HG02642 (cell line): Measurements from ENCODE around the gene GTPBP3.
A peak's percentile ranks its signal among the peaks of the same experiment; 100 is the strongest.
"Not testable (repeated sequence)": the region's sequence is repeated elsewhere in the genome, so short reads cannot be mapped to it uniquely, and the experiment has no call there.

Source experiments
- ATAC-seq: cut with Tn5 transposase; IDR thresholded peaks from one replicate; pipeline ENCODE4 v1.9.1; 2021; ENCODE audit warnings: mild to moderate bottlenecking; ENCODE audit not compliant: unreplicated experiment, poor library complexity

The GTPBP3 gene

DNA sequence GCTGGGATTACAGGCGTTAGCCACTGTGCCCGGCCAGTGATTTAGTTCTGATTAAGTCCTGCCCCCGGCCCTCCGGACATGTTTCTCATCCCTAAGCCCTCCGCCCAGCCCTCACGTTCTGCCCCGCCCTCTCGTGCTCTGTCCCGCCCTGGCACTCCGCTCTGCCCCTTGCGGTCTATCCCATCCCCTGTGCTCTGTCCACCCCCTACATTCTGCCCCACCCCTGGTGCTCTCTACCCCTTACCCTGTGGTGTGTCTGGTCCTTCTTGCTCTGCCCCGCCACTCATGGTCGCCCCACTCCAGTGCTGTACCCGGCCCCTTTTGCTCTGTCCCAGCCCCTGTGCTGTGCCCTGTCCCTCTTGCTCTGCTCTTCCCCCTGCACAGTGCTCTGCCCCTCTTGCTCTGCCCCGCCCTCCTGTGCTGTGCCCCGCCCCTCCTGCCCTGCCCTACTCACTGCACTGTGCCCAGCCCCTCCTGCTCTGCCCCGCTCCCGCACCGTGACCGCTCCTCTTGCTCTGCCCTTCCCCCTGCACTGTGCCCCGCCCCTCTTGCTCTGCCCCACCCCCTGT is 3.0 kb downstream of the GTPBP3 start:
- ATAC-seq = no peak

- no peak for ATAC-seq
These were observed 3.6 kb downstream of the GTPBP3 start for GRCh38 chr19:17340871-17341357.

DNA sequence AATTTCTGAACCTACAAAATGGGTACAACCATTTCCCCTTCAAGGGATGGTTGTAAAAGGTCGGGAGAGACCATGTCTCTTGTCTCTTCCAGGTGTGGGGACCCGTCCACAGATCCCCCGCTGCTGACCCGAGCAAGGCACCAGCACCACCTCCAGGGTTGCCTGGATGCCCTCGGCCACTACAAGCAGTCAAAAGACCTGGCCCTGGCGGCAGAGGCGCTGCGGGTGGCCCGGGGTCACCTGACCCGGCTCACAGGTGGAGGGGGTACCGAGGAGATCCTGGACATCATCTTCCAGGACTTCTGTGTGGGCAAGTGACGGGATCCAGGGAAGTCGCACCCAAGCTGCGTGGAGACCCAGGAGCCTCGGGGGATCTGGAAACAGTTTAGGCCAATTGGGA is 4.0 kb downstream of the GTPBP3 start:
- no peak for ATAC-seq

DNA sequence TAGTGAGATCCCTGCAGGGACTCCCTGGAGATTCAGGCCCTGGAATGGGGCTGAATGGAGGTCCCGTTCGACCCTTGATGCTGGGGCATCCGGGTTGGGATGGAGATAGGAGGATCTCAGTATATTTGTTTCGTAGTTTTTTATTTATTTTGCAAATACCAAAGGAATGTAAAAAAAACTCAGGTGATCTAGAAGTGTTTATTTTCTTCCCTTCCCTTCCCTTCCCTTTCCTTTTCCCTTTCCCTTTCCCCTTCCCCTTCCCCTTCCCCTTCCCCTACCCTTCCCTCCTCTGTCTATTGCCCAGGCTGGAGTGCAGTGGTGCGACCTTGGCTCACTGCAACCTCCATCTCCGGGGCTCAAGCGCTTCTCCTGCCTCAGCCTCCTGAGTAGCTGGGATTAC is 4.5 kb downstream of the GTPBP3 start:
- no peak for ATAC-seq

GRCh38 chr19:17346109-17346671 is 8.8 kb downstream of the GTPBP3 start:
- ATAC-seq = no peak

DNA sequence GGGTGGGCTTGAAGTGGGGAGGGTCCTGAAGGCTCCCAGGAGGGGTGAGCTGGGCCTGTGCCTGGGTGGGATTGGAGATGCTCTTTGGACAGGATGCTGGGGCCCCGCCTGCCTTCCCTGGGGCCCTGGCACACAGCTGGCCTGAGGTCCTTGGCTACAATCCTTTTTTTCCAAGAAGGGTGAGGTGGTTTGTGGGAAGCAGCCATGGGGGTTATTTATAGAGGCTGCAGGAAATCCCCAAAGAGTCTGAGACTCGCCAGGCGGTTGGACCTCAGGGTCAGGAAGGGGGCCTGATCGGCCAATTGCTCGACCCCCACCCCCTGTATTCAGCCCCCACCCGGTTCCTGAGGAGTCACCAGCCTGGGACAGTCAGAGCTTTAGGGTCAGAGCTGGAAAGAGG is 10.0 kb downstream of the GTPBP3 start:
- no peak for ATAC-seq

- ATAC-seq = no peak
These were observed 10.5 kb downstream of the GTPBP3 start for GRCh38 chr19:17347877-17348276.

GRCh38 chr19:17348700-17349099 is 11.3 kb downstream of the GTPBP3 start:
- ATAC-seq = no peak

GRCh38 chr19:17351815-17352435 is 14.6 kb downstream of the GTPBP3 start:
- ATAC-seq = no peak

GRCh38 chr19:17352608-17353280 is 15.4 kb downstream of the GTPBP3 start:
- ATAC-seq = no peak

GRCh38 chr19:17353386-17353785 is 16.0 kb downstream of the GTPBP3 start:
- no peak for ATAC-seq

GRCh38 chr19:17357078-17357666 is 19.8 kb downstream of the GTPBP3 start:
- no peak for ATAC-seq

DNA sequence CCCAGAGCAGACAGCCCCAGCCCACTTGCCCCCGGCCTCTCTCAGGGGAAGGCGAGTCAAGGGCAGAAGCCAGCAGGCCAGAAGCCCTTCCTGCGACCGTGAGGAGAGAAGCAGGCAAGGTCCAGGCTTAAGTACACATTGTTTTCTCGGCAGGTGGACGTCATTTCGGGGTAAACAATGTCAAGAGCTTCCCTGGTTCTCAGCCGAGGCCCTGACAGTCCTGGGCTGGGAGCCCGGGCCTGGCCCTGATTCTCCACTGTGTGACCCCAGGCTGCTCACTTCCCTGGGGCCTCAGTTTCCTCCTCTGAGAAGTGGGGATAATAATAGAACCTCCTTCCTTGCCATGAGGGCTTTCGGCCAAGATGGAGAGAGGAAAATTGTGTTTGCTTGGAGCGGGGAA is 20.4 kb downstream of the GTPBP3 start:
- no peak for ATAC-seq

GRCh38 chr19:17358395-17358794 is 21.0 kb downstream of the GTPBP3 start:
- ATAC-seq = no peak

DNA sequence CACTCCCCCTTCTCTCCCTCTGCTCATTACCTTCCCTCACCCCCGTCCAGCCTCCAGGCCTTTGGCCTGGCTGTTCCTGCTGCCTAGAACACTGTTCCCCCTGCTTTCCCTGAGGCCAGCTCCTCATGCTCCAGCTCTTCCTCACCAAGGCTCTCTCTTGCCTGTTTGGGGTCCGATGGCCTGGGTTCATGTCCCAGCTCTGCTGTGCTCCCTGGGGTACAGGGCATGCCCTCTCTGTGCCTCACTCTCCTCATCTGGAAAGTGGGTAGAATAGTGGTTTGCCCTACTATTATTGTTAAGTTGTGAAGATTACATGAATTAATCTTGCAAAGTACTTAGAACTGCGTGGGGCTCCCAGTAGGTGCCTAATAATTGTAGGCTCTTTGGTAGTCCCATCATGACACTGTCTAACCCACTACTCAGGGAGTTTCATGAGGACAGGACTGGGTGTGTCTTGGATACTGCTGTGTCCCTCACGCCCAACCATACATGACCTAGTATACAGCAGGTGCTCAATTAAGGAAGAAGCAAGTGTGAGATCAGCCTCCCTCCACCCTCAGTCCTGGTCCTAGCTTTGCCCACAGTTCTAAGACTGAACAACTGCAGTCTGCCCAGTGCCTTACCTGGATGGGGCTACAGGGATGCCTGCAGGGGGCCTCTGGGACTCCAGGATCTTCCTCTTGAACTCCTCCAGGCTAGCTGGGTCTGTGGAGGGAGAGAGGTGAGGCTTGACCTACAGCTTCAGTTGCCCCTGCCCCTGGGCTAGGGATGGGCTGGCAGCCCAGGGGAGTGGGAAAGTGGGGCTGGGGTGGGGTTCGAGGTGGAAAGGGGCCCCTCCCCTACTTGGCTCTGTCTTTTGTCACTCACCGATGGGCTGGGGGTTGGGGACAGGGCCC is 22.8 kb downstream of the GTPBP3 start:
- no peak for ATAC-seq

DNA sequence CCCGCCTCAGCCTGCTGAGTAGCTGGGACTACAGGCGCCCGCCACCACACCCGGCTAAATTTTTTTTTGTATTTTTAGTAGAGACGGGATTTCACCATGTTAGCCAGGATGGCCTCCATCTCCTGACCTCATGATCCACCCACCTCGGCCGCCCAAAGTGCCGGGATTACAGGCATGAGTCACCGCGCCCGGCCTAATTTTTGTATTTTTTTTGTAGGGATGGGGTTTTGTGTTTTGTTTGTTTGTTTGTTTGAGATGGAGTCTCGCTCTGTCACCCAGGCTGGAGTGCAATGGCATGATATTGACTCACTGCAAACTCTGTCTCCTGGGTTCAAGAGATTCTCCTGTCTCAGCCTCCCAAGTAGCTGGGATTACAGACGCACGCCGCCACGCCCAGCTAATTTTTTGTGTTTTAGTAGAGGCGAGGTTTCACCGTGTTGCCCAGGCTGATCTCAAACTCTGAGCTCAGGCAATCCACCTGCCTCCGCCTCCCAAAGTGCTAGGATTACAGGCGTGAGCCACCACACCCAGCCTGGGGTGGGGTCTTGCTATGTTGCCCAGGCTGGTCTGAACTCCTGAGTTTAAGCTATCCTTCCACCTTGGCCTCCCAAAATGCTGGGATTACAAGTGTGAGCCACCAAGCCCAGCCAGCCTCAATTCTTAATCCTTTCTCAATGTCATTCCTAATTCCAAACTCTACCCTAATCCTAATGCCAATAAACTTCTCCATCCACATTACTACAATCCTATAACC is 26.7 kb downstream of the GTPBP3 start:
- ATAC-seq = not testable (repeated sequence)

DNA sequence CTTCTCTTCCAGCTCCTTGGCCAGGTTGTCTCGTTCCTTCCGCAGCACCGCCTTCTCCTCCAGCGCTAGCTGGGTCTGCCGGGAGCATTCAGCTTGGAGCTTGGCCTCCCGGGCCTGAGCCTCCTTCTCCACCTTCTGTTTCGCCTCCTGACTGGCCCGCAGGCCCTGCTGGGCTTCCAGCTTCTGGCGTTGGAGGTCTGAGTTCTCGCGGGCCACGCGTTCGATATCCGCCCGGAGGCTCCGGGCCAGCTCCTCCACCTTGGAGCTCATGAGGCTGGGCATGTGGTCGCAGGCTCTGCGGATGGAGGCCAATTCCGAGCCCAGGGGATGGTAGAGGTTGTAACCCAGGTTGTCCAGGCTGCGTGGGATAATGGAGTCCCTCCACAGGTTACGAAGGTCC is 28.0 kb downstream of the GTPBP3 start:
- no peak for ATAC-seq

GRCh38 chr19:17370026-17370587 is 32.8 kb downstream of the GTPBP3 start:
- ATAC-seq = peak; percentile 84
